ENCODE data around the gene RPL10.

The RPL10 gene

DNA sequence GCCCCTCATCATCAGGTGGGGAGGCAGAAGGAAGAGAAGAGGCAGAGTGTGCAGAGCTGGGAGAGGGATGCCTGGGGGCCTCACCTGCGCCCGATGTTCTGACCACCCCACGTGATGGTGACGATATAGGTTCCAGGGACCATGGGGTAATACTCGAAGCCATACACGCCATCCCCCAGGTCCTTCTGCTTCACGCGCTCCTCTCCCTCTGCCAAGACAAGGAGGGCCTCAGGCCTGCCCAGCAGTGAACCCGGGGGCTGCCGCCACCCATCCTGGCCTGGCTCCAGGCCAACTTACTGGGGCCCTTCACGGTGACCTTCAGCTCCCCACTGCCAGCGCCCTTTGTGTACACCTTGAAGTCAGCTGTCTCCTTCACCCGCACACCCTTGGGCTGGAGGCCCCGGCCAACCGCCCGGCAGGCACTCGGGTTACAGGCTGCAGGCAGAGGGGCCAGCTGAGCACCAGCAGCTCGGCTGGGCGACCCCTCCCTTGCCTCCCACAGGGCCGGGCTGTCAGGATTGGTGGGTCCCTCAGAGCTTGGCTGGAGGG lies 33.1 kb upstream of the RPL10 start:
- no peak overlapping the region for H3K4me3 ChIP-seq (ENCODE audit: low read length)
- H3K4me2 ChIP-seq (ENCODE audit: low read length) = peak overlapping the region; percentile 90
- peaks cover 29% of the 10 kb centered on the region for H3K4me1 ChIP-seq (ENCODE audit: control insufficient read depth, insufficient read depth, low read length)
- H3K9me3 ChIP-seq (replicated peaks; ENCODE audit: low read length) = no peaks in the 10 kb centered on the region
- H3K36me3 ChIP-seq (ENCODE audit: insufficient read depth, low read length) = peaks cover 77% of the 10 kb centered on the region
- no peaks in the 10 kb centered on the region for H3K27me3 ChIP-seq (ENCODE audit: control insufficient read depth, insufficient read depth, low read length)
- H3K9ac ChIP-seq (ENCODE audit: low read depth, low read length) = no peak overlapping the region

- peak overlapping the region; percentile 99 for H3K9ac ChIP-seq (ENCODE audit: low read depth, low read length)
- H3K4me3 ChIP-seq (ENCODE audit: low read length) = peak overlapping the region; percentile 78
- H3K36me3 ChIP-seq (ENCODE audit: insufficient read depth, low read length) = peaks cover 79% of the 10 kb centered on the region
- H3K27me3 ChIP-seq (ENCODE audit: control insufficient read depth, insufficient read depth, low read length) = no peaks in the 10 kb centered on the region
- peaks cover 29% of the 10 kb centered on the region for H3K4me1 ChIP-seq (ENCODE audit: control insufficient read depth, insufficient read depth, low read length)
- H3K4me2 ChIP-seq (ENCODE audit: low read length) = peak overlapping the region; percentile 90
- H3K9me3 ChIP-seq (replicated peaks; ENCODE audit: low read length) = no peaks in the 10 kb centered on the region
These were observed 32.0 kb upstream of the RPL10 start for GRCh38 chrX:154365997-154366665.

DNA sequence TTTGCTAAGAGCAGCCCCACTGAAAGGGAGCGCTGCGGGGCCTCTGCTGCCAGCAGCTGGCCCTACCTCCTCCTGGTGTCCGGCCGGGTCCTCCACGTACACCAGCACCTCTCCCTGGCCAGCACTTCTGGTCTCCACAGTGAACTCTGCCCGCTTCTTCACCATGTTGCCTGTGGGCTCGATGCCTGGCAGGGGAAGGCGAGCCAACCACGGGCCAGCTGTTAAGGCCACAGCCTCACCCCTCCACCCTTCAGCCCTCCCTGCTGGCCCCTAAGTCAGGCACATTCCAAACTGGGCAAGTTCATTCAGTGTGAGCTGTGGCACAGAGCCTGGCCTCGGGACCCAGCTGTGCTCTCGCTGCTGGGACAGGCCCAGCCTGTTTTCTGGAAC lies 31.5 kb upstream of the RPL10 start:
- Histone ChIP-seq H3K9ac (ENCODE audit: low read depth, low read length) (peak overlapping the region; percentile 99), H3K27me3 (ENCODE audit: control insufficient read depth, insufficient read depth, low read length) (no peaks in the 10 kb centered on the region), H3K4me1 (ENCODE audit: control insufficient read depth, insufficient read depth, low read length) (peaks cover 29% of the 10 kb centered on the region), H3K9me3 (replicated peaks; ENCODE audit: low read length) (no peaks in the 10 kb centered on the region), H3K4me2 (ENCODE audit: low read length) (peak overlapping the region; percentile 90), H3K36me3 (ENCODE audit: insufficient read depth, low read length) (peaks cover 73% of the 10 kb centered on the region), H3K4me3 (ENCODE audit: low read length) (peak overlapping the region; percentile 78)

GRCh38 chrX:154367474-154368308 lies 30.5 kb upstream of the RPL10 start:
- peaks cover 37% of the 10 kb centered on the region for H3K4me1 ChIP-seq (ENCODE audit: control insufficient read depth, insufficient read depth, low read length)
- H3K36me3 ChIP-seq (ENCODE audit: insufficient read depth, low read length) = peaks cover 63% of the 10 kb centered on the region
- no peaks in the 10 kb centered on the region for H3K9me3 ChIP-seq (replicated peaks; ENCODE audit: low read length)
- peak overlapping the region; percentile 99 for H3K9ac ChIP-seq (ENCODE audit: low read depth, low read length)
- H3K27me3 ChIP-seq (ENCODE audit: control insufficient read depth, insufficient read depth, low read length) = no peaks in the 10 kb centered on the region
- peak overlapping the region; percentile 90 for H3K4me2 ChIP-seq (ENCODE audit: low read length)
- H3K4me3 ChIP-seq (ENCODE audit: low read length) = peak overlapping the region; percentile 78

DNA sequence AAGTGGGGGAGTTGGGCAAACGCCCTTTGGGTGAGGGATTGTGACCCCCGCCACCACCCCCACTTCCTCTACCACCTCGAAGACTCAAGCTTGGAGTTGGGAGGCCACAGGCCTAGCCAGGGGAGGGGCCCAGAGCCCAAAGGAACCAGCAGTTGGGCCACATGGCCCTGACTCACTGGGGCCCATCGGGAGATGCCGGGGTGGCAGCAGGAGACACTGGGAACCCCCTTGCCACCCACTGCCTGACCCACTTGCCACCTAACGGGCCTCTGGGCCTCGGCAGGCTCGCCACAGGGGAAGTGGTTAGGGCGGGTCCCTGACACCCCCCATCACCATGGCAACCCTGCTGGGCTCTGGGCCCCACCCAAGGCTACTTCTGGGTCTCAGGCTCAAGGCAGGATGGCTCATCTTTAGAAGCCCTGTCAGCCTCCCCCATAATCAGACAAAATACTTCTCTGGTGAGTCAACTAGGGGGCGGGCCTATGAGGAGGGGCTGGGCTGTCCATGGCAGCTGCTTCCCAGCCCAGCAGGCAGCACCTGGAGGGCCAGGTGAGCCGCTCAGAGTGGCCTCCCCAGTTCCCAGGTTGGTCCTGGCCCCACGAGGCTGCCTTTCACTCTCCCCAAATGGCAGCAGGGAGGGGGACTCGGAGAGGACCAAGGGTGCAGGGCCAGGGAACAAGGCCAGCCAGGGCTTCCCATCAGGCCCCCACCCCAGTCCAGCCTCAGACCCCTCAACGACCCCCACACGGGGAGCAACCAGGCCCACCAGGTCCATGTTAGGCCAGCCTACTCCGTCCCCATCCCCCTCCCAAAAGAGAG lies 29.3 kb upstream of the RPL10 start:
- Histone ChIP-seq H3K9me3 (replicated peaks; ENCODE audit: low read length) (no peaks in the 10 kb centered on the region), H3K4me2 (ENCODE audit: low read length) (peak overlapping the region; percentile 90), H3K4me3 (ENCODE audit: low read length) (peak overlapping the region; percentile 78), H3K27me3 (ENCODE audit: control insufficient read depth, insufficient read depth, low read length) (no peaks in the 10 kb centered on the region), H3K36me3 (ENCODE audit: insufficient read depth, low read length) (peaks cover 57% of the 10 kb centered on the region), H3K4me1 (ENCODE audit: control insufficient read depth, insufficient read depth, low read length) (peaks cover 45% of the 10 kb centered on the region), H3K9ac (ENCODE audit: low read depth, low read length) (peak overlapping the region; percentile 99)

DNA sequence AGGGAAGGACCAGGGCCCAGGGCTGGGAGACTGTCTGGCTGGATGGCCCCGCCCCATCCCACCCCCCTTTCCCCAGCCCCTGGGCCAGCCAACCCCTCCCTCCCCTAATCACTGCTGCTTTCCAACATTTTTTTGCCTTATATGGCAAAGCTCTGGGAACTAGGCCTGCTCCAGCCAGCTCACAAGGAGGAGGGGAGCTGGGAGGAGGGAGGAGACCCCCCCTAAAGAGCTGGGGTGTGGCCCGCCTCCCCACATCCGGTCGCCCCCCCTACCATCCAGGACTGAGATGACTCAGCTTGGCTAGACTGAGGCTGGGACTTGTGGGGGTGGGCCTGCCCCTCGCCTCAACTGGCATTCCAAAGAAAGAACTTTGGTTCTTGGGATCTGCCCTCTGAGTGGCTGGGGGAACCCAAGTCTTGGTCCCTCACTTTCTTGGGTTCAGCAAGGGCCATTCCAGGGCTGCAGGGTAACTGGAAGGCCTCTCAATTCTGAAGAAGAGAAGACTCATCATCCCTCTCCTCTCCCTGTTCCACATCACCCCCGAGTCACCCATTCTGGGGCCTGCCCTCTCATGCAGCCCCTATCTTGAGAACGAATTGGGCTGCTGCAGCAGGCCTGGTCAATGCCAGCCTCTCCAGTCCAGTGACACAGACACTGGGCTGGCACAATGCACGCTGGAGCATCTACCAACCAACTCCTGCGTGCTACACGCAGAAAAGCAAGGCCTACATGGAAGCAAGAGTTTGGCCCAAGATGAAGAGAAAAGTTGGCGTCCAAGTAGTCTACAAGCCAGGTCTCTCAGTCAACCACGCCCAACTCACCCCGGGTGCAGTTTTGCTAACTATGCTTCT lies 28.5 kb upstream of the RPL10 start:
- Histone ChIP-seq H3K9me3 (replicated peaks; ENCODE audit: low read length) (no peaks in the 10 kb centered on the region), H3K4me2 (ENCODE audit: low read length) (peak overlapping the region; percentile 90), H3K4me3 (ENCODE audit: low read length) (peak overlapping the region; percentile 98), H3K9ac (ENCODE audit: low read depth, low read length) (peak overlapping the region; percentile 99), H3K4me1 (ENCODE audit: control insufficient read depth, insufficient read depth, low read length) (peaks cover 48% of the 10 kb centered on the region), H3K27me3 (ENCODE audit: control insufficient read depth, insufficient read depth, low read length) (no peaks in the 10 kb centered on the region), H3K36me3 (ENCODE audit: insufficient read depth, low read length) (peaks cover 48% of the 10 kb centered on the region)

DNA sequence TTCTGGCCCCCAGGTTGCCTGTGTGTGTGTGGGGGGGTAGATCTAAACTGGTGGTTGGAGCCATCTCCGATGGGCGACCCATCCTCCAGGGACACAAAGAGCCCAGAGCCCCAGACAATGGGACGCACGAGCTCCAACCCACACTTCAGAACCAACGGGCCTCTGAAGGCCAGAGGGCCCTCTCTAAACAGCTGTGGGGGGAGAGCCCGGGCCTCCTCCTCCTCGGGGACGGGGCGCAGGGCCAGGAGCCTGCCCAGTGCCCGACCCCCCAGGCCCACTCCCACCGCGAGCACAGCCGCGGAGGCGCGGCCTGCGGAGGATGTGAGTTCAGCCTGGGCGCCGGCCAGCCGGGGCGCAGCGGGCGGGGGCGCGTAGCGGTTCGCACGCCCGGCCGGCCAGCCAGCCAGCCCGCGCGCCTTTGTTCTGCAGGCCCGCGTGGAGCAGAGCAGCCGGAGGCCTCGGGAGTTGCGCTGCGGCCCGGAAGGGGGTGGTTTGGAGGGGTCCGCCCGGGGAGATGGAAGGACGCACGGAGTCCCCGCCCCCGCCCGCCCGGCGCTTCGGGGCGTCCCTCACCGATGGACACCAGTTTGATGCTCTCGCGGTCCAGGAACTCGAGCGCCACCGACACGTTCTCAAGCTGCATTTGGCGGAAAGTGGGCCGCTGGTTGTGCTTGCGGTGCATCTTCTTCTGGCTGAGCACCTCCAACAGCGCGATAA lies 27.7 kb upstream of the RPL10 start:
- no peaks in the 10 kb centered on the region for H3K27me3 ChIP-seq (ENCODE audit: control insufficient read depth, insufficient read depth, low read length)
- H3K4me1 ChIP-seq (ENCODE audit: control insufficient read depth, insufficient read depth, low read length) = peaks cover 51% of the 10 kb centered on the region
- peak overlapping the region; percentile 98 for H3K4me3 ChIP-seq (ENCODE audit: low read length)
- H3K4me2 ChIP-seq (ENCODE audit: low read length) = peak overlapping the region; percentile 86
- H3K9me3 ChIP-seq (replicated peaks; ENCODE audit: low read length) = no peaks in the 10 kb centered on the region
- peak overlapping the region; percentile 96 for H3K9ac ChIP-seq (ENCODE audit: low read depth, low read length)
- H3K36me3 ChIP-seq (ENCODE audit: insufficient read depth, low read length) = peaks cover 41% of the 10 kb centered on the region

GRCh38 chrX:154371017-154371788 lies 27.0 kb upstream of the RPL10 start:
- H3K9ac ChIP-seq (ENCODE audit: low read depth, low read length) = peak overlapping the region; percentile 96
- H3K4me2 ChIP-seq (ENCODE audit: low read length) = peak overlapping the region; percentile 84
- no peaks in the 10 kb centered on the region for H3K27me3 ChIP-seq (ENCODE audit: control insufficient read depth, insufficient read depth, low read length)
- peaks cover 34% of the 10 kb centered on the region for H3K36me3 ChIP-seq (ENCODE audit: insufficient read depth, low read length)
- peaks cover 47% of the 10 kb centered on the region for H3K4me1 ChIP-seq (ENCODE audit: control insufficient read depth, insufficient read depth, low read length)
- peak overlapping the region; percentile 98 for H3K4me3 ChIP-seq (ENCODE audit: low read length)
- no peaks in the 10 kb centered on the region for H3K9me3 ChIP-seq (replicated peaks; ENCODE audit: low read length)

GRCh38 chrX:154371789-154372300 lies 26.3 kb upstream of the RPL10 start:
- Histone ChIP-seq H3K4me1 (ENCODE audit: control insufficient read depth, insufficient read depth, low read length) (peaks cover 40% of the 10 kb centered on the region), H3K36me3 (ENCODE audit: insufficient read depth, low read length) (peaks cover 27% of the 10 kb centered on the region), H3K27me3 (ENCODE audit: control insufficient read depth, insufficient read depth, low read length) (no peaks in the 10 kb centered on the region), H3K9me3 (replicated peaks; ENCODE audit: low read length) (no peaks in the 10 kb centered on the region), H3K4me3 (ENCODE audit: low read length) (peak overlapping the region; percentile 74), H3K4me2 (ENCODE audit: low read length) (peak overlapping the region; percentile 84), H3K9ac (ENCODE audit: low read depth, low read length) (peak overlapping the region; percentile 65)
